Gastrocnemius medialis (tissue), 4 donors: ENCODE data around the gene SMTN. TPM values are rescaled to one million over a fixed set of nuclear protein-coding genes. Genes with fewer than 3 reads are reported as not detected.

ENCODE experiments used
- ATAC-seq, 2 donors: fragments of 150-250 bp; one replicate each; pipeline ENCODE4 v1.9.1; 2016
- DNase-seq, 2 donors: peaks; one replicate each; pipeline ENCODE4 v3.0.0-alpha.2; 2019
- H3K27ac ChIP-seq, 4 donors: fragments of 200-600 bp; sonication (generic); 1 replicate in 1 of 4; 2 replicates in 3 of 4; pipeline ENCODE4 v1.5.1; 2016 to 2018; ENCODE audit warnings: mild to moderate bottlenecking in 2 of 4, moderate library complexity in 1 of 4
- H3K27me3 ChIP-seq, 3 donors: fragments of 200-600 bp; sonication (generic) in 2 of 3; 1 replicate in 1 of 3; 2 replicates in 2 of 3; pipeline versions ENCODE4 v1.5.1 to v1.6.0; 2016 to 2019; ENCODE audit warnings: mild to moderate bottlenecking in 1 of 3, moderate library complexity in 1 of 3
- H3K36me3 ChIP-seq, 2 donors: fragments of 200-600 bp; sonication (generic) in 1 of 2; one replicate each; pipeline ENCODE4 v1.5.1; 2017 to 2018
- H3K4me1 ChIP-seq, 2 donors: fragments of 200-600 bp; sonication (generic) in 1 of 2; one replicate each; pipeline ENCODE4 v1.5.1; 2016 to 2017; ENCODE audit warnings: mild to moderate bottlenecking in 2 of 2
- H3K4me3 ChIP-seq, 4 donors: fragments of 200-600 bp; sonication (generic) in 3 of 4; 1 replicate in 1 of 4; 2 replicates in 3 of 4; pipeline ENCODE4 v1.5.1; 2016 to 2019; ENCODE audit warnings: mild to moderate bottlenecking in 2 of 4
- H3K9me3 ChIP-seq, 3 donors: fragments of 200-600 bp; sonication (generic) in 2 of 3; 1 replicate in 1 of 3; 2 replicates in 2 of 3; pipeline ENCODE4 v1.5.1; 2016 to 2019
- POLR2A ChIP-seq, 2 donors: fragments of 450-650 bp; IDR thresholded peaks; one replicate each; pipeline ENCODE4 v1.6.1; 2017; ENCODE audit warnings: antibody characterized with exemption in 2 of 2, mild to moderate bottlenecking in 2 of 2, moderate library complexity in 2 of 2
- in situ Hi-C, 4 donors: fragments of 200-750 bp; cut with MboI; loops; one replicate each; pipeline versions ENCODE4 v1.15.0 to v1.8.0; 2017; ENCODE audit warnings: low sequenced_read_pairs in 4 of 4
- intact Hi-C: fragments of 100-400 bp; cut with DNase I; formaldehyde crosslinking; loops from one replicate; pipeline ENCODE4 v1.15.1; 2023; ENCODE audit warnings: low total_unique reads
- total RNA-seq, 4 donors: library from RNA; depleted of rRNA; stranded (reverse); fragments of >200 nt; gene quantifications; one replicate each; pipeline versions ENCODE4 v1.1.0 to v1.2.3, GENCODE V29; 2016
- TF ChIP-seq, protein P1 (sequence below), 5 experiments: fragments of 450-650 bp in 3 of 5; fragments of 200-600 bp in 2 of 5; sonication (generic) in 2 of 5; IDR thresholded peaks in 4 of 5; conservative IDR thresholded peaks in 1 of 5; 1 replicate in 4 of 5; 2 replicates in 1 of 5; pipeline ENCODE4 v1.5.1; 2016 to 2019; ENCODE audit warnings: antibody characterized with exemption in 5 of 5, mild to moderate bottlenecking in 3 of 5, moderate library complexity in 3 of 5

SMTN gene
- total RNA-seq, 4 donors from 2014 or later = 39.5 to 104 (median 45.3) TPM

DNA sequence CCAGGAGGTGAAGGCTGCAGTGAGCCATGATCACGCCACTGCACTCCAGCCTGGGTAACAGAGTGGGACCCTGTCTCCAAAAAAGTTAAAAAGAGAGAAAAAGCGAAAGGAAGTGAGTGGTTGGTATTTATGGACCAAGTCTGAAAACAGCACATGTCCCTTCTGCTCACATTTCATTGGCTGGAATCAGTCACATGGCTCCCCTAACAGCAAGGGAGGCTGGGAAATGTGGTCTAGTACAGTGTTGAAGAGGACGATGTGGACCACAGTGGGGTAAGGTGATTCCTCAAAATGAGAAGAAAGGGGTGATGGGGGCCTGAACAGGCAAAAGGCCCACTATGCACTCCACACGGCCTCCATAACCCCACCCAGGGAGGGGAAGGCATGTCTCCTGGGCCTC is 32.5 kb upstream of the SMTN start:
- ATAC-seq (no peak), DNase-seq (no peak)
- Histone ChIP-seq H3K27ac (peak overlapping the region; percentile 57 to 83 (median 70)), H3K4me1 (peaks cover 14 to 22% of the 10 kb centered on the region in 2 donors), H3K9me3 (no peaks in the 10 kb centered on the region), H3K4me3 (no peak overlapping the region), H3K36me3 (no peaks in the 10 kb centered on the region), H3K27me3 (no peaks in the 10 kb centered on the region)
- TF ChIP-seq, protein P1, sequence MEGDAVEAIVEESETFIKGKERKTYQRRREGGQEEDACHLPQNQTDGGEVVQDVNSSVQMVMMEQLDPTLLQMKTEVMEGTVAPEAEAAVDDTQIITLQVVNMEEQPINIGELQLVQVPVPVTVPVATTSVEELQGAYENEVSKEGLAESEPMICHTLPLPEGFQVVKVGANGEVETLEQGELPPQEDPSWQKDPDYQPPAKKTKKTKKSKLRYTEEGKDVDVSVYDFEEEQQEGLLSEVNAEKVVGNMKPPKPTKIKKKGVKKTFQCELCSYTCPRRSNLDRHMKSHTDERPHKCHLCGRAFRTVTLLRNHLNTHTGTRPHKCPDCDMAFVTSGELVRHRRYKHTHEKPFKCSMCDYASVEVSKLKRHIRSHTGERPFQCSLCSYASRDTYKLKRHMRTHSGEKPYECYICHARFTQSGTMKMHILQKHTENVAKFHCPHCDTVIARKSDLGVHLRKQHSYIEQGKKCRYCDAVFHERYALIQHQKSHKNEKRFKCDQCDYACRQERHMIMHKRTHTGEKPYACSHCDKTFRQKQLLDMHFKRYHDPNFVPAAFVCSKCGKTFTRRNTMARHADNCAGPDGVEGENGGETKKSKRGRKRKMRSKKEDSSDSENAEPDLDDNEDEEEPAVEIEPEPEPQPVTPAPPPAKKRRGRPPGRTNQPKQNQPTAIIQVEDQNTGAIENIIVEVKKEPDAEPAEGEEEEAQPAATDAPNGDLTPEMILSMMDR (IDR thresholded peaks at IDR 0.05 in 4 of 5, conservative IDR thresholded peaks at IDR 0.05 in 1 of 5) = no peak
- TF ChIP-seq POLR2A (IDR thresholded peaks at IDR 0.05) = no peak
- in situ Hi-C loops (no loop called here), intact Hi-C loops (no loop called here)

DNA sequence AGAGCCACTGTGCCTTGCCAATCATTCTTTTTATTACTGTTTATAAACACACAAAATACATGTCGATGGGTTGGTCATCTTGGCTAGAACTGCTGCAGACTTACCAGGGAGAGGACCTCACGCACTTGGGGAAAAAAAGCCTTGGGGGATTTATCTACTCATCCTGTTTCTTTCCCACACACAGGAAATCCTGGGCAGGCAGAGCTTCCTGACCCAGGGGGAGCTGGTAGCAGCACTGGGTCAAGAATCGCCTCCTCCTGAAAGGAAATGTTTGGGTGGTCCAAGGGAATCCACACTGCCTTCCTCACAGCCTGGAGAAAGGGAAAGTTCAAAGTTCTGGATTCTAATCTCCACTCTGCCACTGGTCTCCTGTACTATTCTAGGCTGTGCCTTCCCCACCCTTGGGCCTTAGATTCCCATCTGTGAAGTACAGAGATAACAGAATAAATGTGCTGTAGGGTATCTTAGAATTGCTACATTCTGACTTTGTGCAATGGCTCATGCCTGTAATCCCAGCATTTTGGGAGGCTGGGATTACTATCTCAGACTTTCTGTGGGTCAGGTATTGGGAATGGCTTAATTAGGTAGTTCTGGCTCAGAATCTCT is 31.2 kb upstream of the SMTN start:
- no peak overlapping the region for H3K4me3 ChIP-seq
- peak overlapping the region; percentile 13 to 83 (median 70) for H3K27ac ChIP-seq
- TF ChIP-seq, protein P1 (IDR thresholded peaks at IDR 0.05 in 4 of 5, conservative IDR thresholded peaks at IDR 0.05 in 1 of 5) = no peak
- no peak for TF ChIP-seq POLR2A (IDR thresholded peaks at IDR 0.05)
- H3K4me1 ChIP-seq = peaks cover 8 to 22% of the 10 kb centered on the region in 2 donors
- ATAC-seq (no peak), DNase-seq (no peak)
- intact Hi-C loops = no loop called here
- in situ Hi-C loops = no loop called here
- no peaks in the 10 kb centered on the region for H3K27me3 ChIP-seq
- H3K9me3 ChIP-seq = no peaks in the 10 kb centered on the region
- H3K36me3 ChIP-seq = no peaks in the 10 kb centered on the region

DNA sequence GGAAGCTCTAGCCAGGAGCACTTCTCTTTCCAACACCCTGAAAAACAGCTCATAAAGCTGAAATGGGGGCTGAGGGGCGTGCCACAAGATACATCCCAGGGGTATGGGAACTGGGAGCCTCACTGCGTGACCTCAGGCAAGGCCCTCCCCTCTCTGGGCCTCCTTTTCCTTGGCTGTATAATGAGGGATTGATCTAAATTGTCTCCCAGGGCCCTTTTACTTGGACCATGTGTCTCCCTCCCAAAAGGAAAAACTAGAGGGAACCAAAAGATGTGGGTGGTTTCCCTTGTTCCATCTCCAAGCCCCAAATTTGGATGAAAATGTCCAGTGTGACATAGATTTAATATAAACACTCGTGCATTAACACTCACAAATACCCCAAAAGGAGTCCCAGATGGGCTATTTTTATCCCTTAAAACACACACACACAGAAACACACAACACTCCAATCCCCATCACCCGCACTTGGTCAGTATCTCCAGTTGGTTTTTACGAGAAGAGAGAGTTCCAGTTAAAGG is 25.9 kb upstream of the SMTN start:
- H3K4me1 ChIP-seq = peaks cover 0 to 9% of the 10 kb centered on the region in 2 donors
- DNase-seq = no peak
- intact Hi-C loops = no loop called here

DNA sequence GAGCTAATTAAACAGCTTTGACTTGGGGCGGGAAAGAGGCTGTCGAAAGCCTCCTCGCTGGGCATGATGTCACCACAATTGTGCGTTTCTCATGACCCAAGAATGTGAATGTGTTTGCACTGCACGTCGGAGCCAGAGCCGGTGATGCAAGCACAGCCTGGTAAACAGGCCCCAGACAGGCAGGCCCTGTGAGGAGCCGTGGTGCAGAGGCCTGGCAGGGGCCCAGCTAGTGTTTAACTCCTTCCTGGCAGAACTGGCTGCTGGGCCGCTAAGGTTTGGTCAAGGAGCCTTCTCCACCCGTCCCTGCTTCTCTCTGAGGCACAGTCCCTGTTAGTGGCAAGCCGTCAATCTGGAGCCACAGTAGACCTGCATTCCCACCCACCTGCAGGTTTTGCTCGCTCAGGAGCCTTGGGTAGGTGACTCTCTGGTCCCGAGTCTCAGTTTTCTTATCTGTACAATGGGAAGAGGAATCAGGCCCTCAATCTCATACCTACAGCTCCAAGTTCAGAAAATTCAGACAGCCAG is 25.4 kb upstream of the SMTN start:
- Histone ChIP-seq H3K27ac (peak overlapping the region; percentile 64 to 71 (median 70)), H3K27me3 (no peaks in the 10 kb centered on the region), H3K4me3 (no peak overlapping the region), H3K36me3 (no peaks in the 10 kb centered on the region), H3K9me3 (no peaks in the 10 kb centered on the region), H3K4me1 (peaks cover 0 to 6% of the 10 kb centered on the region in 2 donors)
- DNase-seq (peak; percentile 55 to 76), ATAC-seq (peak; percentile 86 to 87)
- intact Hi-C loops = no loop called here
- in situ Hi-C loops = no loop called here
- TF ChIP-seq, protein P1 (IDR thresholded peaks at IDR 0.05 in 4 of 5, conservative IDR thresholded peaks at IDR 0.05 in 1 of 5) = no peak
- no peak for TF ChIP-seq POLR2A (IDR thresholded peaks at IDR 0.05)

More for the DNA sequence above, 25.9 kb upstream of the SMTN start:
- ATAC-seq = no peak
- peak overlapping the region; percentile 64 to 71 (median 70) for H3K27ac ChIP-seq
- no peak for TF ChIP-seq POLR2A (IDR thresholded peaks at IDR 0.05)
- TF ChIP-seq, protein P1 (IDR thresholded peaks at IDR 0.05 in 4 of 5, conservative IDR thresholded peaks at IDR 0.05 in 1 of 5) = no peak
- H3K36me3 ChIP-seq = no peaks in the 10 kb centered on the region
- no peaks in the 10 kb centered on the region for H3K9me3 ChIP-seq
- H3K4me3 ChIP-seq = no peak overlapping the region
- in situ Hi-C loops = no loop called here
- no peaks in the 10 kb centered on the region for H3K27me3 ChIP-seq
